PFSK-1 (cell line): Measurements from ENCODE around the gene MBNL3.

Experiments
- TAF1 ChIP-seq: IDR thresholded peaks from 2 replicates; pipeline ENCODE4 v1.6.1; 2012; ENCODE audit warnings: low read length, control low read depth, borderline replicate concordance; ENCODE audit not compliant: insufficient read depth
- TF ChIP-seq, protein P1 (sequence below), 2 experiments: IDR thresholded peaks; 2 replicates each; pipeline versions ENCODE4 v1.6.1 to v1.8.0; 2011 to 2012; ENCODE audit warnings: low read depth in 2 of 2, low read length in 2 of 2, control low read depth in 1 of 2, inconsistent platforms in 1 of 2, mild to moderate bottlenecking in 1 of 2, moderate library complexity in 1 of 2; ENCODE audit not compliant: insufficient read depth in 1 of 2

- TF ChIP-seq, protein P1, sequence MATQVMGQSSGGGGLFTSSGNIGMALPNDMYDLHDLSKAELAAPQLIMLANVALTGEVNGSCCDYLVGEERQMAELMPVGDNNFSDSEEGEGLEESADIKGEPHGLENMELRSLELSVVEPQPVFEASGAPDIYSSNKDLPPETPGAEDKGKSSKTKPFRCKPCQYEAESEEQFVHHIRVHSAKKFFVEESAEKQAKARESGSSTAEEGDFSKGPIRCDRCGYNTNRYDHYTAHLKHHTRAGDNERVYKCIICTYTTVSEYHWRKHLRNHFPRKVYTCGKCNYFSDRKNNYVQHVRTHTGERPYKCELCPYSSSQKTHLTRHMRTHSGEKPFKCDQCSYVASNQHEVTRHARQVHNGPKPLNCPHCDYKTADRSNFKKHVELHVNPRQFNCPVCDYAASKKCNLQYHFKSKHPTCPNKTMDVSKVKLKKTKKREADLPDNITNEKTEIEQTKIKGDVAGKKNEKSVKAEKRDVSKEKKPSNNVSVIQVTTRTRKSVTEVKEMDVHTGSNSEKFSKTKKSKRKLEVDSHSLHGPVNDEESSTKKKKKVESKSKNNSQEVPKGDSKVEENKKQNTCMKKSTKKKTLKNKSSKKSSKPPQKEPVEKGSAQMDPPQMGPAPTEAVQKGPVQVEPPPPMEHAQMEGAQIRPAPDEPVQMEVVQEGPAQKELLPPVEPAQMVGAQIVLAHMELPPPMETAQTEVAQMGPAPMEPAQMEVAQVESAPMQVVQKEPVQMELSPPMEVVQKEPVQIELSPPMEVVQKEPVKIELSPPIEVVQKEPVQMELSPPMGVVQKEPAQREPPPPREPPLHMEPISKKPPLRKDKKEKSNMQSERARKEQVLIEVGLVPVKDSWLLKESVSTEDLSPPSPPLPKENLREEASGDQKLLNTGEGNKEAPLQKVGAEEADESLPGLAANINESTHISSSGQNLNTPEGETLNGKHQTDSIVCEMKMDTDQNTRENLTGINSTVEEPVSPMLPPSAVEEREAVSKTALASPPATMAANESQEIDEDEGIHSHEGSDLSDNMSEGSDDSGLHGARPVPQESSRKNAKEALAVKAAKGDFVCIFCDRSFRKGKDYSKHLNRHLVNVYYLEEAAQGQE (IDR thresholded peaks at IDR 0.05; ENCODE audit: insufficient read depth in 1 of 2, low read depth in 2 of 2, low read length in 2 of 2) = no peak
- no peak for TF ChIP-seq TAF1
Observed at GRCh38 chrX:132333351-132333750, 155.5 kb downstream of the MBNL3 start.
